ENCODE data around the gene NANOS2. TPM values are rescaled to one million over a fixed set of nuclear protein-coding genes. Genes with fewer than 3 reads are reported as not detected.

The NANOS2 gene
- total and polyA plus RNA-seq, 4 experiments from 2014 or later, result not detected

DNA sequence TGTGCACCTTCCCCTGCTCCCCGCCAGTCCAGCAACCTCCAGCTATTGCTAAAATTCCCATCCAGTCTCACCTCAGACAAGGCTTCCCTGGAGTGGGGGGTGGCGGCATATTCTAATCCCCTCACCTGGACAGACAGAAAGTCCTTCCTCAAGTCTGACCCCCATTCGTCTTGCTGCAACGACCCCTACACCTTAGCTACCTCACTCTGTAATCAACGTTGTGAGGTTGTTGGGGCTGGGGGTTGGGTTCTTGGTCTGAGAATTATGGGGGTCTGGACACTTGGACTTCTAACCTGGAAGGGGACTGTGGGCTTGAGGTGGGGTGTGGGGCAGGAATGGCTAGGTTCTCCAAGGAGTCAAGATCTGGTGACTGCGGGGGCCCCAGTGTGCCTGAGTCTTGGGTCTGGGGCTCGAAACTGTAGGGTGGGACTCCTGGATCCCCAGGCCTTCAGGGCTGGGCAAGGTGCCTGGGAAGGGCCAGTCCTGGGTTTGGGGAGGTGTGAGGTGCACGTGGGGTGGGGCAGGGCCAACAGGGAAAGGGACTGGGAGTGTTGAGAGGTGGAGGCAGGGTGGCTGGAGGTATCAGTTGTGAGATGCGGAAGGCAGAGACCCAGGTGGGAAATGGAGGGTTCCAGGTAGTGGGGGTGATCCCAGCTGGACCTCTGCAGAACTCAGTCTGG is 49.2 kb downstream of the NANOS2 start:
- ChIA-PET POLR2A (ENCODE audit: partially characterized antibody) (interaction anchor here (1.4 to 3.7 kb wide), 2 partner anchors 9 to 20 kb away, joined by 3 to 47 read pairs; partner anchors contain the start of gene IRF2BP1), CTCF (ENCODE audit: partially characterized antibody) (interaction anchor here (1.1 to 4.3 kb wide), 3 partner anchors 15 to 37 kb away, joined by 4 to 38 read pairs (median 14); partner anchors contain the start of gene MYPOP)
- peak overlapping the region in 3 of 8 donors; percentile 13 to 53 (median 26) for H3K4me3 Mint-ChIP-seq

DNA sequence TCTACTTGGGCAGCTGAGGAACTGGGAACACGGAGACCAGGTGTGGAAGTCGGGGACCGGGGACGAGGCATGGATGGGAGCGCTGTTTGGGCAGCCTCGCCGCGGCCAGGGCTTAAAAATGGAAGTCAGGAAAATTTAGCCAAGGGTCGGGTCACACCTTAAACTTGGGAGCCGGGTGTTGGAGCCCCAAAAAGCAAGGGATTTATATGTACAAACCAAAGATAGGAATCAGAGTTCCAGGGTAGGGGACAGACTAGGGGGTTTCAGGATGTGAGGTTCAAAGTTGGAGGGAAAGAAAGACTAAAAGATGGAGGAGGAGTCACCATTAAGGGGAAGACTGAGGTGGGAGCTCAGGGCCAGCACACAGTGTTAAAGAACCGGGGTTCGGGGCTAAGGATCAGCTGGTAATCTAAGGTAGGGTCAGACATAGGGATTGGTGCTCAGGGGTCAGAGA is 49.9 kb downstream of the NANOS2 start:
- peaks cover 14 to 35% (median 21%) of the 10 kb centered on the region in 4 donors for H3K4me1 Mint-ChIP-seq
- H3K27ac Mint-ChIP-seq, result peak overlapping the region in 4 of 7 donors; percentile 6 to 70 (median 30)
- ChIA-PET POLR2A (ENCODE audit: partially characterized antibody) (interaction anchor here (1.0 to 3.7 kb wide), 8 partner anchors 9 to 172 kb away, joined by 3 to 47 read pairs (median 6); partner anchors contain the start of genes CCDC61, IRF2BP1, MYPOP and QPCTL), CTCF (ENCODE audit: partially characterized antibody) (interaction anchor here (0.9 to 4.3 kb wide), 3 partner anchors 10 to 38 kb away, joined by 3 to 38 read pairs (median 14); partner anchors contain the start of gene MYPOP)
- H3K4me3 Mint-ChIP-seq, result peak overlapping the region; percentile 16 to 71 (median 62)
- Histone ChIP-seq H3K9me3 (ENCODE audit: control insufficient read depth in 1 of 2, low read length in 2 of 2) (no peaks in the 10 kb centered on the region), H3K27ac (ENCODE audit: low read depth, low read length) (no peak overlapping the region), H3K4me3 (ENCODE audit: low read length in 2 of 2) (no peak overlapping the region), H3K36me3 (ENCODE audit: insufficient read depth, low read length) (peaks cover 2% of the 10 kb centered on the region), H3K27me3 (ENCODE audit: insufficient read depth, low read length) (no peaks in the 10 kb centered on the region), H3K4me1 (ENCODE audit: insufficient read depth, low read length) (peaks cover 23% of the 10 kb centered on the region)
- intact Hi-C loops (cut with micrococcal nuclease), result no loop called here
- H3K27me3 Mint-ChIP-seq, result peaks cover 1 to 6% of the 10 kb centered on the region in 2 donors
- H3K36me3 Mint-ChIP-seq, result peaks cover 0 to 9% of the 10 kb centered on the region in 2 donors
- peaks cover 0 to 6% (median 0%) of the 10 kb centered on the region in 8 donors for H3K9me3 Mint-ChIP-seq
- DNase-seq, result no peak

More for the DNA sequence above, 49.2 kb downstream of the NANOS2 start:
- Mint-ChIP-seq H3K27ac (peak overlapping the region in 2 of 7 donors; percentile 26 to 60), H3K4me1 (peaks cover 14 to 35% (median 21%) of the 10 kb centered on the region in 4 donors), H3K36me3 (peaks cover 0 to 9% of the 10 kb centered on the region in 2 donors), H3K27me3 (peaks cover 1 to 6% of the 10 kb centered on the region in 2 donors), H3K9me3 (peaks cover 0 to 6% (median 0%) of the 10 kb centered on the region in 8 donors)
- DNase-seq, result no peak
- intact Hi-C loops (cut with micrococcal nuclease), result no loop called here
- Histone ChIP-seq H3K9me3 (ENCODE audit: control insufficient read depth in 1 of 2, low read length in 2 of 2) (no peaks in the 10 kb centered on the region), H3K27me3 (ENCODE audit: insufficient read depth, low read length) (no peaks in the 10 kb centered on the region), H3K36me3 (ENCODE audit: insufficient read depth, low read length) (no peaks in the 10 kb centered on the region), H3K4me3 (ENCODE audit: low read length in 2 of 2) (no peak overlapping the region), H3K4me1 (ENCODE audit: insufficient read depth, low read length) (peaks cover 23% of the 10 kb centered on the region), H3K27ac (ENCODE audit: low read depth, low read length) (no peak overlapping the region)

DNA sequence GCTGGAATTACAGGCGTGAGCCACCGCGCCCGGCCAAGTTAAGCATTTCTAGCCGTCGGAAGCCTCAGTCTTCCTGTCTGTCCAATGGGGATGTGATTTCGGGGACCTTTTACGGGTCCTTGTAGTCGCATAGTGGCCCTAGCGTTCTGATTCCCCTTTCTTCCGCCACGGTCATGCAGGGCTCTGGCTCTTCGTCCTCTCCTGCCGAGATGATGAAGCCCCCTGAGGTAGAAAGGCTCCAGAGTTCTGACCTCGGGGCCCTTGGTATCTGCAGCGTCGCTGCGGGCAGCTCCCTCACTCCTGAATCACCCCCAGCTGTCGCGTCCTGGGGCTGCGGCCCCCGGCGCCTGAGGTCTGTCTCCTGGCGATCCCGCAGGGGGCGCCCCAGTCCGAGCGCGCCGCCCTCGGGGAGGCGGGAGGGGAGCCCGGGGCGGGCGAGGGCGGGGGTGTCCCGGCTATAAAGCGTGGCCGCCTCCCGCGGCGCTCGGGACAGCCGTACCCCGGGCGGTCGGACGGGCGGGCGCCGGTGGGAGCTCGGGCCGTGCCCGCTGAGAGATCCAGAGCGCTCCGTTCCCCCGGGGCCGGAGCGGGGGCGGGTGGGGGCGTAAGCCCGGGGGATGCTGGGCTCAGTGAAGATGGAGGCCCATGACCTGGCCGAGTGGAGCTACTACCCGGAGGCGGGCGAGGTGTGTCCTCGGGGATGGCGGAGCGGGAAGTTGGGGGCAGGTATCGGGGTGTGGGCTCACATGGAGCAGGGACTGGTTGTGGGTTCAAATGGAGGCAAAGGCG is 50.5 kb downstream of the NANOS2 start, which contains the start of gene FOXA3:
Gene FOXA3, plus strand, starts transcription at position 487 of the 789 bp plus-strand sequence. Its CDS starts 131 bp downstream, at position 618.
- H3K9me3 Mint-ChIP-seq, result peaks cover 0 to 6% (median 0%) of the 10 kb centered on the region in 8 donors
- H3K4me3 ChIP-seq (ENCODE audit: low read length in 2 of 2), result peak within 1 kb of the TSS; percentile 47 to 84
- peak; percentile 49 to 60 (median 56) for DNase-seq

DNA sequence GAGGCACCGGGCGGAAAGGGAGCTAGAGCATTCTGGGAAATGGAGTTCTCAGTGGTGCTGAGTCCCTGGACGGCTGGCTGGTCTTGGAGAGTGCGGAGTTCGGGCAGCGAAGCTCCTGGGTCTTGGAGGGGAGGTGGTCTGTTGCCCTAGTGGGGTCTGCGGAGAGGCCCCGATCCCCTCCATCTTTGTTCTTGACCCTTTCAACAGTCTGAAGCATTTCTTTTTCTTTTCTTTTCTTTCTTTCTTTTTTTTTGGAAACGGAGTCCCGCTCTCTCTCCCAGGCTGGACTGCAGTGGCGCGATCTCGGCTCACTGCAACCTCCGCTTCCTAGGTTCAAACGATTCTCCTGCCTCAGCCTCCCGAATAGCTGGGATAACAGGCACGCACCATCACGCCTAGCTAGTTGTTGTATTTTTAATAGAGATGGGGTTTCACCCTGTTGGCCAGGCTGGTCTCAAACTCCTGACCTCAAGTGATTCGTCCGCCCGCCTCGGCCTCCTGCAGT is 51.2 kb downstream of the NANOS2 start:
- peaks cover 23% of the 10 kb centered on the region for H3K4me1 ChIP-seq (ENCODE audit: insufficient read depth, low read length)
- Mint-ChIP-seq H3K27me3 (peaks cover 1 to 6% of the 10 kb centered on the region in 2 donors), H3K27ac (peak overlapping the region; percentile 68 to 100 (median 97)), H3K4me1 (peaks cover 15 to 36% (median 24%) of the 10 kb centered on the region in 4 donors), H3K4me3 (peak overlapping the region; percentile 88 to 100 (median 97)), H3K36me3 (peaks cover 5 to 13% of the 10 kb centered on the region in 2 donors), H3K9me3 (peaks cover 0 to 6% (median 0%) of the 10 kb centered on the region in 8 donors)
- peak overlapping the region; percentile 0 for H3K27ac ChIP-seq (ENCODE audit: low read depth, low read length)
- H3K36me3 ChIP-seq (ENCODE audit: insufficient read depth, low read length), result peaks cover 6% of the 10 kb centered on the region
- no peaks in the 10 kb centered on the region for H3K9me3 ChIP-seq (ENCODE audit: control insufficient read depth in 1 of 2, low read length in 2 of 2)
- intact Hi-C loops (cut with micrococcal nuclease), result loop anchor here (1.0 to 2.0 kb wide), 12 partner anchors 23 to 279 kb away; partner anchors contain the start of genes CCDC61, DMWD, FBXO46 and IRF2BP1
- ChIA-PET POLR2A (ENCODE audit: partially characterized antibody) (interaction anchor here (0.6 to 3.7 kb wide), 18 partner anchors 13 to 973 kb away, joined by 3 to 47 read pairs (median 4); partner anchors contain the start of genes CCDC61, DMWD, FBXO46 and IRF2BP1), CTCF (ENCODE audit: partially characterized antibody) (interaction anchor here (0.6 to 4.3 kb wide), 10 partner anchors 20 to 891 kb away, joined by 3 to 38 read pairs (median 6); partner anchors contain the start of genes IRF2BP1 and MYPOP)
- DNase-seq, result no peak
- no peaks in the 10 kb centered on the region for H3K27me3 ChIP-seq (ENCODE audit: insufficient read depth, low read length)
- peak overlapping the region; percentile 47 to 84 for H3K4me3 ChIP-seq (ENCODE audit: low read length in 2 of 2)

More for the DNA sequence above, 50.5 kb downstream of the NANOS2 start, which contains the start of gene FOXA3:
- H3K4me3 Mint-ChIP-seq, result peak within 1 kb of the TSS; percentile 88 to 100 (median 97)
- ChIA-PET POLR2A (ENCODE audit: partially characterized antibody) (interaction anchor here (0.6 to 3.7 kb wide), 19 partner anchors 10 to 973 kb away, joined by 3 to 47 read pairs (median 4); partner anchors contain the start of genes CCDC61, DMWD, FBXO46 and IRF2BP1), CTCF (ENCODE audit: partially characterized antibody) (interaction anchor here (0.6 to 4.3 kb wide), 11 partner anchors 9 to 890 kb away, joined by 3 to 38 read pairs (median 5); partner anchors contain the start of genes IRF2BP1 and MYPOP)
- H3K36me3 Mint-ChIP-seq, result peaks cover 0 to 11% of the 10 kb centered on the region in 2 donors
- intact Hi-C loops (cut with micrococcal nuclease), result loop anchor here (1.0 to 2.0 kb wide), 12 partner anchors 22 to 280 kb away; partner anchors contain the start of genes CCDC61, DMWD, FBXO46 and IRF2BP1
- H3K27ac Mint-ChIP-seq, result peak within 1 kb of the TSS; percentile 68 to 100 (median 97)
- peak within 1 kb of the TSS; percentile 0 for H3K27ac ChIP-seq (ENCODE audit: low read depth, low read length)
- H3K9me3 ChIP-seq (ENCODE audit: control insufficient read depth in 1 of 2, low read length in 2 of 2), result no peaks in the 10 kb centered on the region
- H3K36me3 ChIP-seq (ENCODE audit: insufficient read depth, low read length), result peaks cover 6% of the 10 kb centered on the region
- H3K27me3 Mint-ChIP-seq, result peaks cover 1 to 6% of the 10 kb centered on the region in 2 donors
- no peaks in the 10 kb centered on the region for H3K27me3 ChIP-seq (ENCODE audit: insufficient read depth, low read length)
- H3K4me1 Mint-ChIP-seq, result peaks cover 14 to 35% (median 21%) of the 10 kb centered on the region in 4 donors
- H3K4me1 ChIP-seq (ENCODE audit: insufficient read depth, low read length), result peaks cover 23% of the 10 kb centered on the region

Other genes with a start within 250 kb of the NANOS2 start
- gene GIPR, start 246.6 kb downstream of the NANOS2 start, total RNA-seq, result 1 to 10 TPM; 6.1 to 6.4 TPM
- under 1 TPM in 1 of 2 donors, not detected in 1; 0.12 TPM for gene GIPR, start 246.6 kb downstream of the NANOS2 start, polyA plus RNA-seq
- gene SNRPD2, start 222.8 kb downstream of the NANOS2 start, total RNA-seq, result 100 to 1,000 TPM; 380 to 406 TPM
- 1,000 to 10,000 TPM in 1 of 2 donors, 100 to 1,000 TPM in 1; 956 to 1,238 TPM for gene SNRPD2, start 222.8 kb downstream of the NANOS2 start, polyA plus RNA-seq
- gene QPCTL, start 222.1 kb downstream of the NANOS2 start, total RNA-seq, result 10 to 100 TPM; 10.8 to 11.4 TPM
- gene QPCTL, start 222.1 kb downstream of the NANOS2 start, polyA plus RNA-seq, result 1 to 10 TPM in 1 of 2 donors, under 1 TPM in 1; 0.94 to 1.5 TPM
- gene FBXO46, start 183.9 kb downstream of the NANOS2 start, total RNA-seq, result 10 to 100 TPM; 33.1 to 37.3 TPM
- 10 to 100 TPM in 1 of 2 donors, 1 to 10 TPM in 1; 3.7 to 17.2 TPM for gene FBXO46, start 183.9 kb downstream of the NANOS2 start, polyA plus RNA-seq
- not detected for gene MEIOSIN, start 181.3 kb downstream of the NANOS2 start, total RNA-seq
- gene MEIOSIN, start 181.3 kb downstream of the NANOS2 start, polyA plus RNA-seq, result not detected
- gene SIX5, start 145.5 kb downstream of the NANOS2 start, total RNA-seq, result 1 to 10 TPM; 1.5 to 1.7 TPM
- gene SIX5, start 145.5 kb downstream of the NANOS2 start, polyA plus RNA-seq, result under 1 TPM in 1 of 2 donors, not detected in 1; 0.08 TPM
- gene DMPK, start 132.3 kb downstream of the NANOS2 start, total RNA-seq, result 10 to 100 TPM; 30.8 to 32.9 TPM
- gene DMPK, start 132.3 kb downstream of the NANOS2 start, polyA plus RNA-seq, result 1 to 10 TPM in 1 of 2 donors, not detected in 1; 1.3 TPM
- gene DMWD, start 121.9 kb downstream of the NANOS2 start, total RNA-seq, result 10 to 100 TPM; 49.3 to 52.6 TPM
- 10 to 100 TPM in 1 of 2 donors, 1 to 10 TPM in 1; 6.9 to 11.7 TPM for gene DMWD, start 121.9 kb downstream of the NANOS2 start, polyA plus RNA-seq
- under 1 TPM; 0.29 to 0.39 TPM for gene RSPH6A, start 99.5 kb downstream of the NANOS2 start, total RNA-seq
- gene RSPH6A, start 99.5 kb downstream of the NANOS2 start, polyA plus RNA-seq, result not detected
- gene SYMPK, start 51.6 kb downstream of the NANOS2 start, total RNA-seq, result 10 to 100 TPM; 93.9 to 98.2 TPM
- gene SYMPK, start 51.6 kb downstream of the NANOS2 start, polyA plus RNA-seq, result 10 to 100 TPM in 1 of 2 donors, 1 to 10 TPM in 1; 6.0 to 17.5 TPM
- gene FOXA3, start 50.5 kb downstream of the NANOS2 start, total RNA-seq, result not detected
- not detected for gene FOXA3, start 50.5 kb downstream of the NANOS2 start, polyA plus RNA-seq
- gene IRF2BP1, start 28.6 kb downstream of the NANOS2 start, total RNA-seq, result 10 to 100 TPM; 33.7 to 35.8 TPM
- gene IRF2BP1, start 28.6 kb downstream of the NANOS2 start, polyA plus RNA-seq, result 1 to 10 TPM; 2.4 to 8.2 TPM
- gene MYPOP, start 12.2 kb downstream of the NANOS2 start, total RNA-seq, result 10 to 100 TPM; 12.9 to 15.1 TPM
- gene MYPOP, start 12.2 kb downstream of the NANOS2 start, polyA plus RNA-seq, result under 1 TPM; 0.10 to 0.87 TPM
- not detected for gene NOVA2, start 59.1 kb upstream of the NANOS2 start, total RNA-seq
- gene NOVA2, start 59.1 kb upstream of the NANOS2 start, polyA plus RNA-seq, result not detected
- 10 to 100 TPM; 37.4 to 39.6 TPM for gene CCDC61, start 80.7 kb upstream of the NANOS2 start, total RNA-seq
- 1 to 10 TPM; 6.4 to 9.2 TPM for gene CCDC61, start 80.7 kb upstream of the NANOS2 start, polyA plus RNA-seq
- not detected for gene PGLYRP1, start 108.3 kb upstream of the NANOS2 start, total RNA-seq
- not detected for gene PGLYRP1, start 108.3 kb upstream of the NANOS2 start, polyA plus RNA-seq
- not detected for gene IGFL4, start 126.2 kb upstream of the NANOS2 start, total RNA-seq
- gene IGFL4, start 126.2 kb upstream of the NANOS2 start, polyA plus RNA-seq, result not detected
- gene IGFL3, start 209.9 kb upstream of the NANOS2 start, total RNA-seq, result not detected
- not detected for gene IGFL3, start 209.9 kb upstream of the NANOS2 start, polyA plus RNA-seq
- under 1 TPM in 1 of 2 experiments, not detected in 1; 0.47 TPM for gene IGFL2, start 233.5 kb upstream of the NANOS2 start, total RNA-seq
- gene IGFL2, start 233.5 kb upstream of the NANOS2 start, polyA plus RNA-seq, result under 1 TPM in 1 of 2 donors, not detected in 1; 0.28 TPM